ENCODE data around the gene FAM107B.

The FAM107B gene

GRCh38 chr10:14774797-14775196 is at the start of gene FAM107B:
Gene FAM107B (minus strand): TSS chr10:14774897. CDS start chr10:14774663, 234 bp downstream.
- no peak for TF ChIP-seq NFIC (IDR thresholded peaks at IDR 0.05)

GRCh38 chr10:14823966-14824365 is 49.3 kb upstream of the FAM107B start:
- TF ChIP-seq ZBTB7A (IDR thresholded peaks at IDR 0.05; ENCODE audit: low read depth) (no peak), REST (IDR thresholded peaks at IDR 0.05; ENCODE audit: low read depth) (no peak), USF1 (IDR thresholded peaks at IDR 0.05) (no peak), TEAD4 (IDR thresholded peaks at IDR 0.05) (no peak), EGR1 (IDR thresholded peaks at IDR 0.05) (no peak), YY1 (IDR thresholded peaks at IDR 0.05; ENCODE audit: low read depth) (no peak), TCF12 (IDR thresholded peaks at IDR 0.05; ENCODE audit: low read depth) (no peak), CEBPB (IDR thresholded peaks at IDR 0.05) (no peak), RAD21 (IDR thresholded peaks at IDR 0.05; ENCODE audit: low read depth) (no peak), FOXM1 (IDR thresholded peaks at IDR 0.05; ENCODE audit: borderline replicate concordance, low read depth) (no peak), TAF1 (IDR thresholded peaks at IDR 0.05; ENCODE audit: low read depth) (no peak), EP300 (IDR thresholded peaks at IDR 0.05; ENCODE audit: borderline replicate concordance) (no peak), CREB1 (IDR thresholded peaks at IDR 0.05; ENCODE audit: low read depth) (no peak), MAX (IDR thresholded peaks at IDR 0.05) (no peak), NFIC (IDR thresholded peaks at IDR 0.05) (no peak)

GRCh38 chr10:14822879-14823755 is 48.4 kb upstream of the FAM107B start:
- TF ChIP-seq RAD21 (IDR thresholded peaks at IDR 0.05; ENCODE audit: low read depth) = peak; percentile 67
- no peak for TF ChIP-seq ZBTB7A (IDR thresholded peaks at IDR 0.05; ENCODE audit: low read depth)

- TF ChIP-seq EGR1 (IDR thresholded peaks at IDR 0.05) (no peak), FOXM1 (IDR thresholded peaks at IDR 0.05; ENCODE audit: borderline replicate concordance, low read depth) (no peak), TAF1 (IDR thresholded peaks at IDR 0.05; ENCODE audit: low read depth) (no peak), ZBTB7A (IDR thresholded peaks at IDR 0.05; ENCODE audit: low read depth) (no peak), CREB1 (IDR thresholded peaks at IDR 0.05; ENCODE audit: low read depth) (no peak), NFIC (IDR thresholded peaks at IDR 0.05) (no peak), REST (IDR thresholded peaks at IDR 0.05; ENCODE audit: low read depth) (no peak), EP300 (IDR thresholded peaks at IDR 0.05; ENCODE audit: borderline replicate concordance) (no peak), RAD21 (IDR thresholded peaks at IDR 0.05; ENCODE audit: low read depth) (no peak), YY1 (IDR thresholded peaks at IDR 0.05; ENCODE audit: low read depth) (no peak), CEBPB (IDR thresholded peaks at IDR 0.05) (no peak), TCF12 (IDR thresholded peaks at IDR 0.05; ENCODE audit: low read depth) (no peak), USF1 (IDR thresholded peaks at IDR 0.05) (no peak), MAX (IDR thresholded peaks at IDR 0.05) (no peak), TEAD4 (IDR thresholded peaks at IDR 0.05) (no peak)
These were observed 47.1 kb upstream of the FAM107B start for GRCh38 chr10:14821635-14822375.

- no peak for TF ChIP-seq RAD21 (IDR thresholded peaks at IDR 0.05; ENCODE audit: low read depth)
- TF ChIP-seq TAF1 (IDR thresholded peaks at IDR 0.05; ENCODE audit: low read depth) = no peak
- no peak for TF ChIP-seq USF1 (IDR thresholded peaks at IDR 0.05)
- no peak for TF ChIP-seq CEBPB (IDR thresholded peaks at IDR 0.05)
- no peak for TF ChIP-seq EGR1 (IDR thresholded peaks at IDR 0.05)
- no peak for TF ChIP-seq FOXM1 (IDR thresholded peaks at IDR 0.05; ENCODE audit: borderline replicate concordance, low read depth)
- TF ChIP-seq TCF12 (IDR thresholded peaks at IDR 0.05; ENCODE audit: low read depth) = no peak
- no peak for TF ChIP-seq TEAD4 (IDR thresholded peaks at IDR 0.05)
These were observed 46.1 kb upstream of the FAM107B start for GRCh38 chr10:14820775-14821154.
